CD4-positive, alpha-beta T cell treated with Interleukin-6 for 4 hours (primary cell): Measurements from ENCODE around the gene PEF1.

ENCODE experiments used
- DNase-seq: peaks from one replicate; pipeline ENCODE4 v3.0.0-alpha.2; 2020; ENCODE audit warnings: mixed read lengths

Gene PEF1

DNA sequence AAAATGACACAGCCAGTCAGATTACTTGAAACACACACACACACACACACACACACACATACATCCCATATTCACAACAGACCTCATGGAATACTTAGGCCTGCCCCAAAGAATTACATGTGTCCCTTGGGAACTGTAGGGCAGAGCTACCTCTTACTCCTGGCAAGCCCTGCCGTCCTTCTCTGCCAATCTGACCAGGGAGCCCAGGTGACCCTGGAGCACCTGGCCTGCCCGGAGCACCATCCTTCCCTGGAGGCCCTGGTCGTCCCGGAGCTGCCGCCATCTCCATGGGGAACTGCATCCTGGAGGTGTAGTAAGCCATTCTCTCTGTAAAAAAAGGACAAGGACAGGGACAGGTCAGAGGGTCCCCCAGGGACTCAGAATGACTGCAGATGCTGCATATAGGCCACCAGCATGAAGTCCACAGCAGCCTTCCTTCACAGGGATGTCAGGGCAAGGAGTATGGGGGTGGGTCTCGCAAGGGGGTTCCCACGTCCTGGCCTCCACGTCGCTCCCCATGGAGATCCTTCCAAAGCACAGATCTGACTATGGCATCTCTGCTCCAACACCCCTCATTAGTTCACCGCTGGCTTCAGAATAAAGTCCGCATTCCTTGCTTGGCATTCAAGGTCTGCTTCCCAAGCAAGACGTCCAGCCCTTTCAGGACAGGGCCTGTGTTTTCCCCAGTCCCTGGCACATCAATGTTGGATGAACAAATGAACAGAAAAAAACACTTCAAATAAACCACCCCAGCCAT lies 9.2 kb upstream of the PEF1 start:
- no peak for DNase-seq

DNA sequence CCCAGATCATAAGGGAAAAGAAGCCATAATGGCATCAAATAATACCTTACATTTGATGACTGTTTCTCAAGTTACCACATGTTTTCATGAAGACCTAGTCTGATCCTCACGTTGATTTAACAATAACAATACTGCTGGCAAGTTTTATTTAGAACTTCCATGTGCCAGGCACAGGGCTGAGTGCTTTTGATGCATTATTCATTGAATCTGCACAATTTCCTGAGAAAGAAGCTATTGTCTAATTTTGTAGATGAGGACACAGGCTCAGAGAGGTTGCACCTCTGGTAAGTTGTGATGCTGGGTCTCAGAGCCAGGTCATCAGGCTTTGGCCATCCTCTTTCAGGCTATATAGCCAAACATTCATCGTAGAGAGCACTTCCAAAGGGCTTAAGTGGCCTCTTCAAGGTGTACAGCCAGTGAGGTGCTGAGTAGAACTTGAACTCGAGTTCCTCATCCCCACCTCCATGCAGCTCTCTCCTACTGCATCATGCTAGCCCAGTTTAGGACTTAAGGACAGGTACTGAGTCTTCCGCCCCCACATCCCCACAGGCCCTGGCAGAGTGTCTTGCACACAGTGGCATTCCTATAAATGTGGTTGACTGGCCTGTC lies 8.3 kb upstream of the PEF1 start:
- DNase-seq: no peak

- no peak for DNase-seq
Measured at GRCh38 chr1:31651766-31652165, 7.1 kb upstream of the PEF1 start.

DNA sequence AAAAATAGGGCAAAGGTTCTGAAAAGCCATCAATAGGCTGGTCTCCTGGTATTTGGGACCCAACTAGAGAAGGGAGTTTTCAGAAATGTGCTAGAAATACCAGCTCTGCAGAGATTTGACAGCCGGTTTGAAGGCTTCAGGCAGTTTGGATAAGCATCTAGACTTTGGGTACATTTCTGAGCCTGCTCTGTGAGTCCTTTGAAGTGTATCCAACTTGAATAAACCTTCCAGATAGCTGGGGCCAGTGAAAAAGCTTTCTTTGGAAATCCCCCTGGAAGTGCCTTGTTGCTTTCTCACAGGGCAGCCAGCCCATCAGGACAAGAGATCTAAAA lies 6.4 kb upstream of the PEF1 start:
- no peak for DNase-seq

DNA sequence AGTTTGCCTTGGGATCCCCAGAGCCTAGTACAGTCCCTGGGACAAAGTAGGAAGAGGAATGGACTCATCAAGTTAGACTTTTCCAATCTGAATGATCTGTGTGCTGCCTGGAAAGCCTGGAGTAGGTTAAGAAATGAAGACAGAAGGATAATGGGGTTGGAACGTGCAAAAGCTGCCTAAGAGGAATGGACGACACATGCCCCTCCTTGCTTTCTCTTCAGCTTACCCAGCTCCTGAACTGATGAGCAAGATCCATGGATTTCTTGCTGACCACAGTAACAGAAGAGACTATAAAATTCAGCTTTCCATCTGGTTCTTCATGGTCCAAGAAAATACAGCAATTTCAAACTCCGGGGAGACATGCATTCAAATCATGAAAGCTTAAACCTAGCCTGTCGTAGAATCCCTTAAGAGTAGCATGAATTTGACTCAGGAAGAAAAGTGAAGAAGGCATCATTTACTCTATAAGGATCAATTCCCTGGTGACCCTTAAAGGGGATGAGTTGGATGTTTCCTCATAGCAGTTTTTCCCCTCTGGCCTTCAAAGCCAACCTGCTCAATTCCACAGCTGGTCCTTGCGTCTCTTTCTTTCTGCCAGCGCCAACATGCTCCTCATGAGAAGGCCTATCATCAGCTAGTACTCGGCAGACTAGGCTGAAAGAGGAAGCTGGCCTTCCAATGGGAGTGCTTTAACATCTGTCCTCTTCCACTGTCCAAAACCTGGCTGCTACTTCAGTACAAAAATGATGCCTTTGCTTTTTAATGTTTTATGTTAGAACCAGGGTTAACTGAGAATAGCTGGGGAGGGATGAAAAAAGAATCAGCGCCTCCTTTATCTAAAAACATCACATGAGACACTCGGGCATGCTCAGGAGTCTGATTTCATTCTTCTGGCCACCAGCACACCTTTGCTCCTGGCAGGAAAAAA lies 5.7 kb upstream of the PEF1 start:
- DNase-seq: no peak

GRCh38 chr1:31648641-31649357 lies 4.1 kb upstream of the PEF1 start:
- no peak for DNase-seq

DNA sequence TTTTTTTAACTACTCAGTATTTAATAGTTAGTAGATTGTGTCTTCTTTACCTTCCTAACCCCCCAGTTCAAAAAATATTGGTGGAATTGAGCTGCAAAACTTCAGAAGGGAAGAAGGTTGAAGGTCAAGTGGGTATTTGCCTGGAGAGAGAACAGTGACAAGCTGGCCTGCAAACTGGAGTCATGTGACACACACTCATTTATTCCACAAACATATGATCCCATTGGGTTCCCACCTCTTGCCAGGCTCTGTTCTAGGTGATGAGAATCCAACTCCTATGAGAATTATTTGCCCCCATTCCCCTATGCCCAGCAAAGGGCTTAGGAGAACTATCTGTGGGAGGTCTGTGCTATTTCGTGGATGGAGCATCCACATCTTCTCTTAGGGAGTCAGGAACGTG lies 3.5 kb upstream of the PEF1 start:
- no peak for DNase-seq

DNA sequence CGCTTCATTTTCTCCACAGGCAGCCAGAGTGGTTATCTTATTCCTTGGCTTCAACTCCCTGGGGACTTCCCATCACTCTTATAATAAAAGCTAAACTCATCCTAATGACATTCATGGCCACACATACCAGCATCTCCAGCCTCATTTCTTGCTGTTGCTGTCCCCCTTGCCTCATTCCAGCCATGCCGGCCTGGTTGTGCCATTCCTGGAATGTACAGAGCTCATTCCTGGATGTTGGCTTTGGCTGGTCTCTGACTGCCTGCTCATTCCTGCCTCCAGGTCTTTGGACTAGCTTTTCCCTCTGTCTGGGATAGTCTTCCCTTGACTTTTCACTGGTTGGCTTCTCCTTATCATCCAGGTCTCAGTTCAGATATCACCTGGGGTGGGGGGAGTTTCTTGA lies 2.4 kb upstream of the PEF1 start:
- no peak for DNase-seq

DNA sequence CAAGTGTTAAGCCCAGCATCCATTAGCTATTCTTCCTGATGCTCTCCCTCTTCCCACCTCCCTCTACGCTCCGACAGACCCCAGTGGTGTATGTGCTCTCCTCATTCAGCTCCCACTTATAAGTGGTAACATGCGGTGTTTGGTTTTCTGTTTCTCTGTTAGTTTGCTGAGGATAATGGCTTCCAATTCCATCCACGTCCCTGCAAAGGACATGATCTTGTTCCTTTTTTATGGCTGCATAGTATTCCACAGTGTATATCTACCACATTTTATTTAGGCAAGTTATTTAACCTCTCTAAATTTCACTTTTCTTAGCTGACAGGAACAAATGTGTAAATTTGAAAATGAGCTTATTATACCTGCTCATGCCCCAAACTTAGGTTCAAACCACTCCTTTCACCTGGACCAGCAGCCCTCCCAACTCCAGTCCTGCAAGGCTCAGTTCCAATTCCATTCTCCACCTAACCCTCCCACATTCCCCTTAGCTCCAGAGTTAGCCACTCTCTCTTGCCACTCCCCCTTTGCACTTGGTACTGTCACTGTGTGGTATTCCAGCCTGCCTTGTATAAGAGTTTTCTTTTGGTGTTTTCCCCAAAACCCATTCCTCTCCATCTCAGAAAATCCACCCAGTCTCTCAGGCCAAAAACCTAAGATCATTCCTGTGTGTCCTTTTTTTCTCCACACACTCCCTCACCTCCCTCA lies 1.7 kb upstream of the PEF1 start:
- DNase-seq: no peak

- no peak for DNase-seq
Measured at GRCh38 chr1:31645274-31645568, 545 bp upstream of the PEF1 start.

DNA sequence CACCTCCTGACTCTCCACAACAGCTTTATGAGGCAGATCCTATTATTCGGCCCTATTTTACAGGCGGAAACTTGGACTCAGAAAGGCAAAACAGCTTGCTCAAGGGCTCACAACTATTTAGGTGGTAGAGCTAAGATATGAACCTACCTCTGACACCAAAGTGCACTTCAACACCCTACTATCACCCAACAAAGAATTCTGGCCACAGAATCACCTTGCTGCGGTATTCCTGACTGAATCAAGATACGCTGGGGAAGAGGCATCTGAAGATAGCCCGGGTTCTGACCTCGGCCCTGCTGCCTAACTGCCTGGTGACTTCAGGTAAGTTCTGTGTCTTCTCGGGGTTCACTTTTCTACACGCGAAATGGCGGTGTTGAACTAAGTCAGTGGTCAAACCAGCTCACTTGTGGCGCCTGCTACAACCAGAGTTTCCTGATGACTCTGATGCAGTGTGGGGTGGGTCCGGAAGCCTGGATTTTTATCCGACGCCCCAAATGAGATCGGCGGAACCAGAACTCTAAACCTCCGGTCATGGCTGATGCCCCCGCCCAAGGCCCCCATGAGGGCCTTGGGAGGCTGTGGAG lies 608 bp downstream of the PEF1 start:
- no peak for DNase-seq

GRCh38 chr1:31642897-31643296 lies 1.8 kb downstream of the PEF1 start:
- no peak for DNase-seq

GRCh38 chr1:31642366-31642765 lies 2.3 kb downstream of the PEF1 start:
- DNase-seq: no peak

GRCh38 chr1:31640964-31641363 lies 3.7 kb downstream of the PEF1 start:
- DNase-seq: no peak

DNA sequence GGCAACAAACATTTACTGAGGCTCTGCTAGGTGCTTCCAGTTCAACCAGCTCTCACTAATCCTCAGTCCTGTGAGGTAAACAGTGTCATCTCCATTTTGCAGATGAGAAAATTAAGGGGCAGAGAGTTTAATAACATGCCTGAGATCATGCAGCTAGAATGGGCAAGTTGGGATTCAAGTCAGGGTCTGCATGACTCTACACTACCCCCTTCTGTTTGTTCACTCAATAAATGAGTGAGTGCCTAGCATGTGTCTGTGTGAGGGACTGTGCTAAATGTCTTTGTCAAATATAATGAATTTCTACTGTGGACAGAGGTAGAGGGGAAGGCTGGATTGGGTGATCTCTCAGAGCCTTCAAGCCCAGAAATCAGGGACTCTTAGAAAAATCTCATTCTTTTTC lies 4.5 kb downstream of the PEF1 start:
- no peak for DNase-seq

DNA sequence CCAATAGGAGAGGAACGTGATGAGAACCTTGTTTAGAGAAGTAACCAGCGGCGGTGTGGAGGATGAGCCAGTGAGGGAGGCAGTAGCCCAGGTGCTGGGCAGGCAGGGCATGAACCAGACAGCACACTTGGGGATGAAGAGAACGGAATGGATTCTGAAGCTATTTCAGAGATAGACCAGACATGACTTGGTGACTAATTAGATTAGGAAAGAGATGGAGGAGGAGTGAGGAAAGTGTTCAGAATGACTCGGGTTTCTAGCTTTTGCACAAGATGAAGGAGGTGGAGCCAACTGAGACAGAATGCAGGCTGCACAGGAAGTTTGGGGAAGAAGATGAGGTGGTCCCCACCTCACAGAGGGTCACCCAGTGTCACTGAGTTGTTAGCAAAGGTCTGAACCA lies 5.1 kb downstream of the PEF1 start:
- DNase-seq: no peak

DNA sequence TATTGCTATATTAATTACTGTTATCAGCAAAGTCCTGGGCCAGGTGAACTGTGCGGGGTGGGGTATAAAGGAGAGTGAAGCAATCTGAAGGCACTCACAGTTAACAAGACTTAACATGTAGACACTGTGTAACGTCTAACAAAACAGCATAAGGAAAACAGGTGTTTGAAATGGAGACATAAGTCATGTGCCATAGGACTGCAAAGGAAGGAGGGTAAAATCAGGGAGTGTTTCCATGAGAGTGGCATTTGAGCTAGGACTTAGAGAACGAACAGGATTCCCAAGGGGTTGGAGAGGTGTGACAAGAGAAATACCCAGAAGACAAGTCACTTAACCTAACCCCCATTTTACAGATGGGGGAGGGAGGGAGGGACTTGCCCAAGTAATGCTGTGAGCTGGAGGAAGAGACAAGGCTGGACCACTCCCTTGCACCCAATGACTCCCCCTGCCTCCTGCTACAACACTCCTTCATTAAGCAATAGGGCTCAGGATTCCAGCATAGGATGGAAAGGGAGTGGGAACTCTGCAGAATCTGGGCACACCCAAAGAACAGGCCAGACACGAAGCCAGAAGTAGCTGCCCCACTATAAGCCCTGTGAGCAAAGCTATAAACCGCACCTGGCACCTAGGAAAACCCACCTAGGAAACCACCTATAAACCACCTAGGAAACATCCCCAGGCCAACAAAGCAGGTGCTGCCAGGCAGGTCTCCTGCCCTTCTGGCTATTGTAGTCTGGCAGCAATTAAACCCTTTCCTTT lies 6.6 kb downstream of the PEF1 start:
- no peak for DNase-seq

- DNase-seq: peak; percentile 20
Measured at GRCh38 chr1:31633117-31633516, 11.6 kb downstream of the PEF1 start.

- no peak for DNase-seq
Measured at GRCh38 chr1:31632649-31633048, 12.0 kb downstream of the PEF1 start.

GRCh38 chr1:31628931-31629556 lies 15.6 kb downstream of the PEF1 start:
- no peak for DNase-seq

DNA sequence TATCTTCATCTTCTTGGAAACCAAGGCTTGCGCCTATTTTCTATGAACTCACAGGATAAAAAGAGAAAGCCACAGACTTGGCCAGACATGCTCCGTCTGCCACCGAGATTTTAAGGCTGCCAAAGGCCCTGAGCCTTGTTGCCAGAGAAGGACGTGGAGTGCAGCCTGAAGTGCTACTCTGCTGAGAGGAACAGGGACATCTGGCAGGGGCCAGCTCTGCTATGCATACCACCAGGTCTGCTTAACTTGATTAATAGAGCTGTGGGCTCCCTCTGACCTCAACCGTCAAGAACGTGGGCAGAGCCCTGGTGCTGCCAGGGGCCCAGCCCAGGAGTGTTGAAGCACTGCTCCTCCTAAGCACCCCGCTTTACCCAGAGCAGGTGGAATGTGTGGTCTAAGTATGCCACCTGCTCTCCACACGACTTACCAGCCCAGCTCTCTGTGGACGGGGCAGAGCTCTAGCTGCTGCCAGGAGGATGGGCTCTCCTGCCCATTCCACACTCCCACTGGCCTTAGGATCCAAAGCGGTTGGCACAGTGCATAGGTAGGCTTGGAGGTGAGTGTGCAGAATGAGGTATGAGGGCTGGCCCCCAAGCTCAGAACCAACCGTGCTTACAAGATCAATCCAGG lies 16.6 kb downstream of the PEF1 start:
- DNase-seq: no peak
